HTR-8/SVneo (cell line): ENCODE results near the gene GSG1L.

Source experiments
- DNase-seq: peaks from one replicate; pipeline ENCODE4 v3.0.0; 2011; ENCODE audit warnings: low spot score, mixed read lengths; ENCODE audit not compliant: insufficient read length
- FAIRE-seq: peaks from 2 replicates; lab custom pipeline; 2011; peaks lifted over from hg19 to GRCh38; lab: Jason Lieb, UNC

GSG1L gene

DNA sequence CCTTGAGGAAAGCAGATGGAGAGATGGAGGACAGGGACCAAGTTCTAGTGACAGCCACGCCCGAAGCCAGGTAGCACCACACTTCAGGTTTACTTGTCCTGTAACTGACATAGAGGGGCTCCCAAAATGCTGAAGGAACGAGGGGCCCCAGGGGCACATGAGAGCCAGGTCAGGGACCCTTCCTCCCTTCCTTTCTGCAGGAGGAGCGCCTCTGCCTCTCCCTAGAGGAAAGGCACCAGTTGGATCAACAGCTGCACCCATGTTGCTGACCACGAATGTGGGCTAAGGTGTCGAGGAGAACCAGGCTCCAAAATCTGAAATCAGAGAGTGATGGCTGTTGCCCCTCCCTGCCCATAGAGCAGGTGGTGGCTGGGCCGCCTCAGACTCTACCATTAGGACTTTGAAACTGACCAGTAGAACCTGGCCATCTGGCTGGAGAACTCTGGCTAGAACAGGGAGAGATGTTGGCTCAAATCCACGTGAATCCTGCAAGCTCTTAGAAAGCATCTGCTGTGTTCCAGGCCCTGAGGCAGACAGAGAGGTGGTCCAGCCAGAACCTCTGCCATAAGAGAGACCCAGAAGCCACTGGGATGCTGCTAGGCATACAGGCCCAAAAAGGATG, 294.8 kb downstream of the GSG1L start:
- DNase-seq = no peak

DNA sequence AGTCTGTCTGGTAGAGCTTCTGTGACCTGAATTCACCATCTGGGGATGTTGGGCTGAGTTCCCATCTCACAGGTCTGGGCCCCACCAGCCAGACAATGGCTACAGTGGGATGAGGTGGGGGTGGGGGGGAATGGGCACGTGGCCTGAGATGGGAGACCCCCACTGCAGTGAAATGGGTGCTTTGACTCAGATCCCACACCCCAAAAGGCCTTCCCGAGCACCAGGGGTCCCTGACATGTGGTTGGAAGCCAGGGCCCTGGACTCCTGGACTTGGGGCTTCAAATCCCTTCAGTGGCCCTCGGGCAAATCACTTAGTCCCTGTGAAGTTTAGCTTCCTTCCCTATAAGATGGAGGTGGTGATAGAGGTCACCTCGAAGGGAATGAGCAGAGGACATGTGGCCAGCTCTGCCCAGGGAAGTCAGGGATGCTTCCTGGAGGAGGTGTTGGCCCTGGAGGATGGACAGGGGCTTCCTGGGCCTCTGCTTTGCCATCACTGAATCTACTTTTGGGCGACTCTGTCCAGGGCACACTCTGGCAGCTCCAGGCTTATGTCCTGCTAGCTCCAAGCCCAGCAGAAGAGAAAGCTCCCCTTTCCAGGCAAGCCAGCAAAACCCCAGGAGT, 295.4 kb downstream of the GSG1L start:
- DNase-seq = no peak
- FAIRE-seq = no peak

More for the DNA sequence above, 294.8 kb downstream of the GSG1L start:
- FAIRE-seq = no peak

DNA sequence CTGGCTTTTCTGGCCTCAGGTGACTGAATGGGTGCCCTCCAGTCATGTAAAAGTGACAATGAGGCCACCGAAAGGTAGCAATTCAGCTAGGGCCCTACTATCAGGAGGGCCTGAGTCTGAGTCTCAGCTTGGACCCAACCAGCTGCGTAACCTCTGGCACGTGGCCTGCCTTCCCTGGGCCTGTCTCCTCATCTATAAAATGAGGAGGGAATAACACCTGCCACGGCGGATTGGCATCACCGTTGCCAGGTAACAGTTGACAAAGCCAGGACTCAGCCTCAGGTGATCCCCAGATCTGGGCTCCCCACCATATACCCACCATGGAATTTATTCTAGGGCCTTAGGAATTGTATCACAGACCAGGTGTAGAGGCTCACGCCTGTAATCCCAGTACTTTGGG, 296.4 kb downstream of the GSG1L start:
- FAIRE-seq (no peak), DNase-seq (no peak)

DNA sequence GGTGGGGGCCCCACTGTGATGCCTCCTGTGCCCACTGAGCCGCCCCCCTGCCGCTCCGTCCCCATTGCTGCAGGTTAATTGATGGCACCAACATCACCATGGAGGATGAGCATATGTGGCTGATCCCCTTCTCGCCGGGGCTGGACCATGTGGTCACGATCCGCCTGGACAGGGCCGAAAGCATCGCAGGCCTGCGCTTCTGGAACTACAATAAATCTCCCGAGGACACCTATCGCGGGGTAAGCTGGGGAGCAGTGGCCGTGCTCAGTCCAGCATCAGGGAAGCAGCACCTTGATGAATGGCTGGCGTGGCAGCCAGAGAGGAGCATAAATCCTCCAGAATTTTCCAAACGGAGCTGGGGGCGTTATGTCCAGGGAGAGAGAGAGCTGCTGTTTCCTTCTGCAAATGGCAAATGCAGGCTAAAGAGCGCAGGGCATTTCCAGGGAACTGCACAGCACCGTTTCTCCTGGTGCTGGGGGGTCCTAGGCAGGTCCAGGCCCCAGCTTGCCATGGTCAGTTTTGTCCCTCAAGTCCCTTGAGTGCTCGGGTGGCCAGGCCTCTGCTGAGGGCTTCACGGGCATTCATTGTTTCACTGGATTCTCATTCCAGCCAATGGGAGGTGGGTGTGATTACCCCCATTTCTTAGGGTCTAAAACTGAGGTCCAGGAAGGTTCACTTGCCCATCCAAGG, 297.1 kb downstream of the GSG1L start:
- FAIRE-seq (no peak), DNase-seq (no peak)

DNA sequence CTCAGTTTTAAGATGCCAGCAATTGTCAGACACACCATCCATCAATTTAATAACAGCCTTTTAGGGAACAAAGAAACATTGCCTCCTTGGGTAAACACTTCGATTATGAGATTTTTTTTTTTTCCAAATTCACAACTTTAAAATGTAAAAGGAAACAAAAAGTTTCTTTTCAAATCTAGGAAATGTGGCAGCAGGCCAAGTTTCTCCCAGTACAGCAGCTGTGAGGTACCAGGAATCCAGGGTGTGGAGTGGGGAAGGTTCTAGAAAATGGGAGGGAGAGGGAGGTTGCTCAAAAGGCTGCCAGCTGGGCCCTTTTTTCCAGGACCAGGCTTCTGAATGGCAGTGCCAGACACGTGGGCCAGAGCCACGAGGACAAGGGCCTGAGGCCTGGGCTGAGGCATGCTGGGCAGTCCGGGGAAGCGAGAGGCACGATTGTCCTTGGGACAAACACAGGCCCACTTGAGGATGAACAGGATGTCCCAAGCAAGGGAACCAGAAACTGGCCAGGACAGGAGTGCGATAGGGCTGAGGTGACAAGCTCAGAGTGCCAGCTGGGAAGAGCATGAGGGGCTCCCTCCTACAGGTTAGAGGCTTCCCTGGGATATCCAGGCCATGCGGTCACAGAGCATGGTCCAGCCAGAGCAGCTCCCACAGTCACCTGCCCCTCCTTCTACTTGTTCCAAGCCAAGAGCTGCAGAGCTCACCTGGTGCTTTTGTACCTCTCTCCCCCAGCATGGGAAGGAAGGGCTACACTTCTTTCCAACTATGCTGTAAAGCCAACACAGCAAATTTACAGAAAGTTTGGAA, 298.4 kb downstream of the GSG1L start:
- DNase-seq (no peak), FAIRE-seq (no peak)

DNA sequence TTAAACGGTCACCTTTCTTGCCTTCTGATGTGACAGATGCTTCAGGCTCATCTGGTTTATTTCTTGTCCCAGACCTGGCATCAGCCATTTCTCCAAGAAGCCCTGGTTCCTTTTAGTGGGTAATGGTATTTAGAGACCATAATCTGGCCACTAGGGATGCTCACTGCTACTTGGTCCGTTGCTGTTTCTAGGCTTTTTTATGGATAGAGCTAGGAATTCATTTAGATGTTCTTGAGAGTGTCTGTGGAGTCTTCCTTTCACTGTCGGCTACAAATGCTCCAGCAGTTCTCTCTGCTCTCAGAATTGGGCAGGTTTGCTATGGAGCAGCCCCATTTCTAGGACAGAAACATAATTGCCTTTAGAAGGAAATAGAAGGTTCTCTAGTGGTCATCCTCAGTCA, 299.1 kb downstream of the GSG1L start:
- no peak for FAIRE-seq

DNA sequence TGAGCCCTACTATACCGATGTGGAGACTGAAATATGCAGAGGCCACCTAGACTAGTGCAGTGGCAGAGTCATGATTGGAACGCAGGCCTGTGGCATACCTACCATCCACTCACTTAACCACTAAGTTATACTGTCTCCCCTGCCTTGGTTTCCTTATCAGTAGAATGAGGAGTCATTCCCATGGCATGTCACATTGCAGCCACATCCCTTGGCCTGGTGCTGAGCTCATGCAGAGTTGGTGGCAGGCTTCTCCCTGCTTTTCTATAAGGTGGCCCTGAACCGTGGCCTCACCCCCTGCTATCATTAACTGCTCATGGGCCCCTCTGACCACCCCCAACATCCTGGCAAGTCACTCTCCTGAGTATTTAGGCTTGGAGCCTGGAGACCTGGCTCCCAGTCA, 301.1 kb downstream of the GSG1L start:
- DNase-seq (no peak), FAIRE-seq (no peak)

More for the DNA sequence above, 299.1 kb downstream of the GSG1L start:
- no peak for DNase-seq

DNA sequence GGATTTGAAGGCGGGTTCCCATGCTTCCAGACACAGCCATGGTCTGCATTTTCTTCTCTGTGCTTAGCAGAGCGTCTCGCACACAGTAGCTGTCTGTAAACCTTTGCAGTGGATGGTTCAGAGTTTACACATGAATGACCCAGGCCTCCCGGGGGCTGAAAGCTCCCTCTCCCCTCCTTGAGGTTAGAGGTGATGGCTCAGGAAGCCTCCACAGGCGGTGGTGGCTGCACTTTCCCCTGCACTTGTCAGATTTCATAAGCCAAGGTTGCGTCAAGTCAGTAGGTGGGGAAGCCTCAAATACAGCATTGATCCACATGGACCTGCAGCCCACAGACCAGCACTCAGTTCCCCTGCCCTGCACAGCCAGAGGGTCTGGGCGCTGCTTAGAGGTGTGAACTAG, 301.7 kb downstream of the GSG1L start:
- FAIRE-seq = no peak

DNA sequence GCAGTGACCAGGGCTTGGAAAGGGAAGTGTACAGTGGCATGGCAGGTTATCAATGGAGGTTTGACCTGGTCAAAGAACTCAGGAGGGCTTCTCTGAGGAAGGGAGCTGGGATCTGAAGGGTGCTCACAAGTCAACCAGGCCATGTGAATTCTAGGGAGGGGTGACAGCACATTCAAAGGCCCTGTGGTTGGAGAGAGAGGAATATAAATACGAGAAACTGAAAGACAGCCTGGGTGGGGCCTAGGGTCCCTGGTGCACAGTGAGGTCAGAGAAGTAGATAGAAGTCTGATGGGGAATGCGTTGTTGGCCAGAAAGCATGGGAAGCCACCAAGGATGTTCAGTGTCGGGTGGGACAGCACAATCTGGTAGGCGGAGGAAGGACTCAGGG, 302.7 kb downstream of the GSG1L start:
- no peak for DNase-seq
- FAIRE-seq = no peak

More for the DNA sequence above, 301.7 kb downstream of the GSG1L start:
- DNase-seq = no peak

DNA sequence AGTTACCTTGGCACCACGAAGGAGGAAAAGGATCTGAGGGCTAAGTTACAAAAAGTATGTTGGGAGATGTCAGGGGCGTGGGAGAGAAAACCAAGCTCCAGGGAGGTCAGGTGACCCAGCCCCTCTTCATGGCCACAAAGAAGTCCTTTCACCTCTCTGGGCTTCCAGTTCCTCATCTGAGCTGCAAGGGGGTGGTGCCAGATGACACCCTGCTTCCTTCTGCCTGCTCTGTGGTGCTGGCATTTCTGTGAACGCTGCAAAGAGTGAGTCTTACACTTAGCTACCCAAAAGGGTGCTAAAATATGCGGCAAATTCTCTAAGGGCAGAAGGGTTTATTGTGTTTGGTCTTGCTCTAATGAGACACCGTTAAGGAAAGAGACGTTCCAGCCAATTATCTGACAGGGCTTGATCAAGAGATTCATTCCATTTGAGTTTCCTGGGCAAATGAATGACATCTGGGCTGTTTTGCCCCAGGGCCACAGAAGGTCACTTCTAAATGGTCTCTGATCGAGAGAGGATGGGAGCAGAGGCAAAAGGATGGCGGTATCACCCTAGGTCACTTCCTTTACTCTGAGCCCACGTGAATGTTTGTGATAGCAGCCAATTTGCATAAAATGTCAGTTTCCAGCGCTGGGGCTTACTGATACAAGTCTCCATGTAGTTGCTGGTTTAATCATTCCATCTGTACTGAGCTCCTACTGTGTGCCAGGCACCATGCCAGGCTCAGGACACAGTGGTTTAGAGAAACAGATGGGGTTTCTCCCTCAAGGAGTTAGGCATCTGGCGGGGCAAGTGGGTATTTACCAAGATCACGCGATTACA, 303.3 kb downstream of the GSG1L start:
- DNase-seq (no peak), FAIRE-seq (no peak)

DNA sequence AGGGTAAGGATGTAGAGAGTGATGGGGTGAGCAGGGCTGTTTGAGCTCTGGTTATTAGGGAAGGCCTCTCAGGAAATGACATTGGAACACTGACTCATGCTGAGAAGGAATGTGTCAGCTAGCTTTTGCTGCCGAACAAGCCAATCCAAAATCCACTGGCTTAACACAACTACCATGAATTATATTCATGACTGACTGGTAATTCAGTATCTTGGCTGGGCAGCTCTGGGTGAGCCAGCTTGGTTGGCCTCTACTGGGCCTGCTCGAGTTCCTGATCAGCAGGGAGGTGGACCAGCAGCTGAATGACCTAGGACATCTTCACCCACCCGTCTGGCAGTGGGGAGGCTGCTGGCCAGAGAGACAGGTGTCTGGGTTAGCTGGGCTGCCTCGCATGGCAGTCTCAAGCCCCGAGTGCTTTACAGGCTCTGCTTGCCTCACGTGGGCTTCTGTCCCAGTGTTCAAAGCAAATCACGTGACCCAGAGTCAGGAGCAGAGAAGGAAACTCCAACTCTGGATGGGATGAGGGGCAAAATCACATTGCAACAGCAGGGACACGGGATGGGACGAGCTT, 304.1 kb downstream of the GSG1L start:
- DNase-seq (no peak), FAIRE-seq (no peak)

DNA sequence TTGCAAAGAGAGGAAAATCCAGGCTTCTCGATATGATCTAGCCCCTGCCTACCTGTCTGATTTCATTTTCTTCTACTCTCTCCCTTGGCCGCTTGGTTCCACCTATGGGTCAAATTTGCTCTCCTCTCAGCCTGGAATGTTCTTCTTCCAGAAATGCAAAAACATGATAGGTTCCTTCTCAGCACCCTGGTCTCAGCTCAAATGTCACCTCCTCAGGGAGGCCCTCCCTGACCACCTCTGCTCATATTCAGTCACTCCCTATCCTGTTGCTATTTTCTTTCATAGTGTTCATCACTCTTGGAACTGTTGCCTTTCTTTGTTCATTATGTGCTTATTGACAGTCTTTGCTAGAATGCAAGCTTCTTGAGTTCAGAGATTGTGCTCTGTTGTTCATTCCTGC, 305.0 kb downstream of the GSG1L start:
- FAIRE-seq (no peak), DNase-seq (no peak)

DNA sequence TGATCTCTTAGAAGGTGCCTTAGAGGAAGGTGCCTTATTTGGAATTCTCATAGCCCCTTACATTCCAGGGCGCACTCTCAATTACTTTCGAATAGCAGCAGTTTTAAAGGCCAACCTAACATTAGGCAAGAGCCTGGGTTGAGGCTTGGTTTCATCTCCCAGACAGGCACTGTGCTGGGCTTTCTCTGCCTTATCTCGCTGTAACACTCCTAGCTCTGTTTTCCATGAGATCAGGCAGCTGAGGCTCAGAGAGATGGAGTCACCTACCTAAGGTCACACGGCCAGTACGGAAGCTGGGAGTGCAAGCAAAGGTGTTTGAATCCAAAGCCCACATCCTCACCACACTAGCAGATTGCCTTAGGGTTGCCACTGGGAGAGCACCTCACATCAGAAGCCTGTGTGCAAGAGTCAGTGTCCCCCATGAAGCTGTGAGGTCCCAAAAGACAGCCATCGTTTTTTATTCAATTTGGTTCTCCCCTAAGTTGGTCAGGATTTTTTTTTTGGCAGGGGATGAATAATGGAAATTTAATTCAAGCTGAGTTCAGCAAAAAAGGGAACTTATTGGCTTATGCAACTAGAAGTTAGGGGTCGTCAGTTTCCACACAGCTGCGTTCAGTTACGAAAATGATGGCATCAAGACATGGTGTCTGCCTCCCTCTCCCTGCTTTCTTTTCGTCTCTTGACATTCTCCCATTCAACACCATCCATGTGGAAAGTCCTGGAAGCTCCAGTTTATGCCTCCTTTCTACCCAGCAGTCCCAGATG, 307.1 kb downstream of the GSG1L start:
- DNase-seq (no peak), FAIRE-seq (no peak)

DNA sequence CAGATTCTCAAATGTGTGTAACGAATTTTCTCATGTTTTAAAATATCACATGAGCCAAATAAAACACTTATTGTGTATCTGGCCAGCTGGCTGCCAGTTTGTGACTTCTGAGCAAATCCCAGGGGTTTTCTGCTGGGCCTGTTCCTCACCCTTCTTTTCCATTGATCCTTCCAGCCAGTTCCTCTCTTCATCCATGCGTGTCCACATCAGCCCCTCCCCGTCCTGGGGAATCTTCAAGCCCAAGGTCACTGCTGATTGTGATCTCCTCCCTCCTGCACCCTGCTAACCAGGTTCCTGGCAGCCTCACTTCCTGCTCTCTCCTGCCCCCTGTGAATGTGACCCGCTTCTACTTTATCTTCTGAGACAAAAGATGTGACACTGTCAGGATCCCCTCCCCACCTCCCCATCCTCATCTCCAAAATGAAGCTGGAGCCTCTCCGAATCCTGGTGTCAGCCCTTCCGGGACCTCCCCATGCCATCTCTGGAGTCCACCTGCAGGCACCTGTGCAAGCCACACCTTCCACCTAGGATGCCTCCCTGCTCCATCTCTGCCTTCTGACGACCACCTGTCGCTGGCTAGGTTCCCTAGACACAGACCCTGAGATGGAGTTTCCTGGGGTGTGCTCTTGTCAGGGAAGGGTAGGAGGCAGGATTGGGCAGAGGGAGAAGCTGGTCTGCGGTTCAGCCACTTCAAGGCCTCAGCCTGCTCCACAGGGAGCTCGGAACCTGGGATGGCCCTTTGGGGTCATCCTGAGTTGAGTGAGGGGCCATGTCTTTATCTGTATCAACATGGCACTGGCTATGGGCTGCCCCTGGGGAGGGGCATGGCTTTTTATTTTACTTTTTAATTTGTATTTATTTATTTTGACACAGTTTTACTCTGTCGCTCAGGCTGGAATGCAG, 308.5 kb downstream of the GSG1L start:
- no peak for FAIRE-seq

DNA sequence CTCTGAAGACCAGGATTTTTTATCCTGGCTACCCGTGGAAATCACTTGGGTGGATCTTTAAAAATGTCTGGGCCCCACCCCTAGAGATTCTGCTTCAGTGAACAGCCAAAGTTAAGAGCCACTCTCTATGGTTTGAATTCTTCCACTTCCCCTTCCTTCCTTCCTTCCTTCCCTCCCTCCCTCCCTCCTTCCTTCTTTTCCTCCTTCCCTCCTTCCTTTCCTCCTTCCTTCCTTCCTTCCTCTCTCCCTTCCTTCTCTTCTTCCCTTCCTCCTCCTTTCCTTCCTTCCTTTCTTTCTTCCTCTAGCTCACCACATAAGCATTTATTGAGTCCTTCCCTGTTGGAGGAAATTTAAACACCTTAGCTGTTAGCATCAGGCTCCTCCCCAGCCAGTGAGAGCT, 310.0 kb downstream of the GSG1L start:
- no peak for FAIRE-seq
- no peak for DNase-seq

More for the DNA sequence above, 308.5 kb downstream of the GSG1L start:
- no peak for DNase-seq

DNA sequence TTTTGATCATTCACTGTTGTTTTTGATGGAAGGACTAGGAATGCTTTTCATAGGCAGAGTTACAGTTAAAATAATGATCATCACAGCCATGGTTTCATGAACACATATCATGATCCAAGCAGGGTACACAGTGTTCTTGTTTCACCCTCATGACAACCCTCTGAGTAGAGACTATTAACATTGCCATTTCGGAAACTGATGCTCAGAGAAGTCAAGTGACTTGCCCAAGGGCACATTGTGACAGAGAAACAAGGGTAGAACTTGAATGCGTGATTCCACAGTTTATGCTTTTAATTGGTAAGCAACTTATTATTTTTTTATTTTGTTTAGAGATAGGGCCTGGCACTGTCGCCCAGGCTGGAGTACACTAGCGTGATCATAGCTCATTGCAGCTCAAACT, 311.3 kb downstream of the GSG1L start:
- FAIRE-seq (no peak), DNase-seq (no peak)

DNA sequence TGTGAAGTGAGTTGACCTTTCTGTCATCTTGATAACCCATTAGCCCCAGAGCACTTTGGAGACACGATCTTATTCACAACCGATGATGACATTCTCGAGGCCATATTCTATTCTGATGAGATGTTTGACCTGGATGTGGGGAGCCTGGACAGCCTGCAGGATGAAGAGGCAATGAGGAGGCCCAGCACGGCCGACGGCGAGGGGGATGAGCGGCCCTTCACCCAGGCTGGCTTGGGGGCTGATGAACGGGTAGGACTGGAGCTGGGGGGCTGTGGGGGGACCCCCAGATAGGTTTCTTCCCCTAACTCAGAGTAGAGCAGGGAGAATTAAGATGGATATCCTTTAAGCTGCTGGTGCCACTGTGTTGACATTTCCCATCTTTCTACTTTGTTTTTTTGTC, 311.8 kb downstream of the GSG1L start:
- no peak for FAIRE-seq
- DNase-seq = no peak

DNA sequence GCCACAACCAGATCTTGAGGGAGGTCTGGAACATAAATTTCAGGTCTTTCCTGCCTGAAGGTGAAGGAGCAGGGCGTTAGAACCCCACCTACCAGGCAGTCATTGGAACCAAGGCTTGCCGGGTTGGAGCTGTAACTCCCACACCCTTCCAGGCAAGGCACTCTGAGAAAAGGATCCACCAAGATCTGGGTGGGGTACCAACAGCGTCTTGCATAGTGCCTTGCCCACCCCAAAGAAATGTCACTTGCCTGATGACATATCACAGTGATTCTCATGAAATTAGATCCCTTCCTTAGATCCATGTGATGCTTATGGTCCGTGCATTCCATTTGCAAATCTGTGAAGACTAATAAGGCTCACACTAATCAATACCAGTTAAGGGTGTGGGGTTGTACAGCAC, 312.3 kb downstream of the GSG1L start:
- no peak for DNase-seq
- FAIRE-seq = no peak
